Raji (cell line): ENCODE data around the gene TLR9.

ENCODE experiments used
- POLR2A ChIP-seq: IDR thresholded peaks from 2 replicates; pipeline ENCODE4 v1.6.1; 2011; ENCODE audit warnings: low read depth, low read length, control low read depth; ENCODE audit not compliant: insufficient read depth

The TLR9 gene

DNA sequence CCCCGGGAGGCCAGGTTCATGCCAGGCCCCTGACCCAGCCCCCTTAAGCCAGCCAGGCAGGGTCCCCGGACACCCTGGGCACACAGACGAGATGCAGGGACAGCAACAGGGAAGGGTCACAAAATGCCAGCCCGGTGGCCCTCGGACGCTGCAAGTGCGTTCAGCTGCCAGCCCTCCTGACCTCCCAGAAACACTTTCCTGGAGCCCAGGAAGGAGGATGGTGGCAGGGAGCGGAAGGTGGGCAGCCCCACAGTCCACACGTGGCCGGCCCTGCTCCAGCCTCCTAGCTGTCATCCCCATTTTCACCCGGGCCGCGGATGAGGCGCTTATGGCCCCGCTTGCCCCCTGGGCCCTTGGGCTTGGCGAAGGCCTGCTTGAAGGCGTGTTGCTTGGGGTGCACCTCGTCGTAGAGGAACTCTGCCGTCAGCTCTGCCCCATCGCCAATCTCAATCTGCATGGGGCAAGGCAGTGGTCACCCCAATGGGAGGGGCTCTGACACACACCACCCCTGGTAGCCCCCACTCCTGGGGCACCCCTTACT is 3.4 kb upstream of the TLR9 start:
- no peak for TF ChIP-seq POLR2A

- no peak for TF ChIP-seq POLR2A
Measured at GRCh38 chr3:52228266-52228665, 2.8 kb upstream of the TLR9 start.

- TF ChIP-seq POLR2A: no peak
Measured at GRCh38 chr3:52227766-52228165, 2.3 kb upstream of the TLR9 start.

- no peak for TF ChIP-seq POLR2A
Measured at GRCh38 chr3:52227117-52227516, 1.7 kb upstream of the TLR9 start.

GRCh38 chr3:52226229-52226817 is 878 bp upstream of the TLR9 start:
- no peak for TF ChIP-seq POLR2A

GRCh38 chr3:52223449-52224408 is 1.7 kb downstream of the TLR9 start:
- TF ChIP-seq POLR2A: no peak

- no peak for TF ChIP-seq POLR2A
Measured at GRCh38 chr3:52222319-52223221, 2.9 kb downstream of the TLR9 start.

DNA sequence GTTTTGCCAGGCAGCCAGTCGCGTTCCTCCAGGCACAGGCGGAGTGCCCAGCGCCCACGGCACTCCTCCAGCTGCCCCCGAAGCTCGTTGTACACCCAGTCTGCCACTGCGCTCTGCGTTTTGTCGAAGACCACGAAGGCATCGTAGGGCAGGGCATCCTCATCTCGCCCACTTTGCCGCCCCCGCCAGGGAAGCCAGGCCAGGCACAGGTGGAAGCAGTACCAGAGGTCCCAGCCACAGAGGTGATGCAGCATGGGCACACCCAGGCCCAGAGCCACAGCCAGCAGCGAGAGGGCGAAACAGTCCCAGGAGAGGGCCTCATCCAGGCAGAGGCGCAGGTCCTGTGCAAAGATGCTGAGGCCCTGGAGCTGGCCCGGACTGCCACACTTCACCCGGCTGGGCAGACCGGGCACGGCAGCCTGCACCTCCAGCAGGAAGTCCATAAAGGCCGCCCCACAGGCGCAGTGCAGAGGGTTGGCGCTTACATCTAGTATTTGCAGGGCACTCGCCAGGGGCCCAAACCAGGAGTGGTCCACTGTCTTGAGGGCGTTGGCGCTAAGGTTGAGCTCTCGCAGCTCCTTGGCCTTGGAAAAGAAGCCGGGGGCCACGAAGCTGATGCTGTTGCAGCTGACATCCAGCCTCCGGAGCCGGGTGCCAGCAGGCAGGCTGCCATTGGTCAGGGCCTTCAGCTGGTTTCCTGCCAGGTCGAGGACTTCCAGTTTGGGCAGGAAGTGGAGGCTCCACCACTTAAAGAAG is 3.7 kb downstream of the TLR9 start:
- TF ChIP-seq POLR2A: no peak

GRCh38 chr3:52221141-52221562 is 4.3 kb downstream of the TLR9 start:
- no peak for TF ChIP-seq POLR2A

DNA sequence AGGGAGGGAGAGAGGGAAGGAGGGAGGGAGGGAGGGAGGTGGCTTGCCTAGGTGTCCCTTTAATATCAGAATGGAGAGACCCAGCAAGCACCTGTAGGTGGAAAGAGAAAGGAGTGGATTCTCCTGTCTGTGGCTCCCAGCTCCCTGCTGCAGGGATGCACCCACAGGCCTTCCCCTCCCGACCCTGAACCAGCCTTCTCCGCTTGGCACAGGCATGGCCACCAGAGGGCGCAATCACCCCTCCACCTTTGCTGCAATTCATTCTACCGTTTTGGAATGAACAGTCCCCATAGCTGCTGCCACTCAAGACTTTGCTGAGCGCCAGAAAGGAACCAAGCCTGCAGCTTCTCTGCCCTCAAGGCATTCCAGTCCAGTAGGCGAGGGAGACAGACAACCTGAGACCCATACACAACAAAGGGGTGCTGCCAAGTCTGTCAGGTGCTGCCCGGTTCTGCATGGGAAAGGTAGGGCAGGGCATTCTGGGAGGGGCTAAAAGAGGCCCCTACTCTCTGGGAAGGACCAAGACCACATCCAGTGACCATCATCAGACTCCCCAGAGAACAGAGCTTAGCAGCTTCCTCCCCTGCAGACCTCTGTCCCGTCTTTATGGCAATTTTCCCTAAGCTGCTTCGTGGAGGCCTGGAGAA is 4.9 kb downstream of the TLR9 start:
- 0 out of 2 replicates have a peak, but pooled peaks have one; percentile 26 for TF ChIP-seq POLR2A

- no peak for TF ChIP-seq POLR2A
Measured at GRCh38 chr3:52218937-52219650, 6.4 kb downstream of the TLR9 start.

GRCh38 chr3:52218454-52218853 is 7.0 kb downstream of the TLR9 start:
- no peak for TF ChIP-seq POLR2A

DNA sequence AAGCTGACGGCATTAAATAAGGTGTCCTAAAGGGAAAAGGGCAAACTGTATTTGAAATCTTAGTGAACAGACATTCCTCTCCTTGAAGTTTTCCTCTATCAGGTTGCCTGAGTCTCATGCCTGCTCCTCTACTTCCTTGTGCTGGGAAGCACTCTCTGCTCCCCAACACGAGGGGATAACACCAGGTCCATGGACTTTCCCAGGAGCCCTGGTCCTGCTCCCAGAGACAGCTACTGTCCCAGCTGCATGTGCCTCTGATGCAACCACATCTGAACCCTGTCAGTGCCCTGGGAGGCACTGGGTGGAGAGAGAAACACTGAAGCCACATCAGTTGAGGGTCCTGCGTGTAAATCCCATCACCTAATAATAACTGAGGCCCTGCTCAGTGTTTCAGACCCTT is 7.4 kb downstream of the TLR9 start:
- TF ChIP-seq POLR2A: no peak
